Pancreas (tissue), 10 donors: ENCODE data around the gene BCL2. TPM values are rescaled to one million over a fixed set of nuclear protein-coding genes. Genes with fewer than 3 reads are reported as not detected.
"Not testable (repeated sequence)": the region's sequence is repeated elsewhere in the genome, so short reads cannot be mapped to it uniquely, and the experiment has no call there.

Experiments
- ATAC-seq, 4 donors: fragments of 200-7000 bp; cut with Tn5 transposase; one replicate each; pipeline versions ENCODE4 v1.8.0 to v1.9.1; 2020; ENCODE audit warnings: mild to moderate bottlenecking in 4 of 4, moderate library complexity in 4 of 4
- DNase-seq, 6 donors: peaks; one replicate each; pipeline ENCODE4 v3.0.0-alpha.2; 2020
- FAIRE-seq: peaks from 2 replicates; lab custom pipeline; 2012; peaks lifted over from hg19 to GRCh38; lab: Jason Lieb, UNC
- H3K27ac ChIP-seq, 4 donors: fragments of 200-600 bp; sonication (generic); 1 replicate in 3 of 4; 2 replicates in 1 of 4; pipeline versions ENCODE4 v1.5.0 to v1.8.0; 2020
- H3K27me3 ChIP-seq, 4 donors: fragments of 200-600 bp; one replicate each; pipeline ENCODE4 v1.8.0; 2021
- H3K36me3 ChIP-seq, 3 donors: fragments of 200-600 bp; sonication (generic) in 1 of 3; one replicate each; pipeline versions ENCODE4 v1.5.0 to v1.8.0; 2020 to 2021
- H3K4me1 ChIP-seq, 3 donors: fragments of 200-600 bp; one replicate each; pipeline ENCODE4 v1.8.0; 2021
- H3K4me3 ChIP-seq, 4 donors: fragments of 200-600 bp; sonication (generic) in 2 of 4; one replicate each; pipeline versions ENCODE4 v1.5.0 to v1.8.0; 2020 to 2021
- H3K9me3 ChIP-seq, 4 donors: fragments of 200-600 bp; one replicate each; pipeline ENCODE4 v1.8.0; 2021
- CTCF ChIP-seq, 4 donors: fragments of 200-600 bp; sonication (generic) in 3 of 4; IDR thresholded peaks; one replicate each; pipeline versions ENCODE4 v1.5.0 to v1.8.0; 2021; ENCODE audit warnings: antibody characterized with exemption in 4 of 4
- WGBS, 2 donors: extraction: QIAGEN DNeasy Blood & Tissue Kit; methylation state at CpG; one replicate each; pipeline ENCODE4 v1.1.7; 2013; 5-methylcytosine and 5-hydroxymethylcytosine counted together
- intact Hi-C, 3 donors: fragments of 100-400 bp; cut with DNase I; formaldehyde crosslinking; loops; one replicate each; pipeline versions ENCODE4 v1.11.1 to v1.14.2; 2022
- polyA plus RNA-seq, 2 donors: library from polyadenylated mRNA; stranded (reverse); fragments of 200-250 nt; gene quantifications; one replicate each; pipeline ENCODE4 v1.2.3, GENCODE V29; 2013
- total RNA-seq, 6 donors: library from RNA; stranded (reverse); fragmentation: NEBNext Ultra II Directional in 4 of 6; extraction: Animal tissue kit (Norgen Biotek cat#: 25700) in 4 of 6; gene quantifications; one replicate each; pipeline versions ENCODE4 v1.2.1 to v1.2.4, GENCODE V29; 2021 to 2023
- donor health status: healthy with polysubstance abuse.
- donor health status: DM: no; HTN: no; CAD: no; lungs with moderate emphysema.
- donor health status: DM: no; HTN: no; CAD: no.
- donor health status: control.
- donor health status: control.
- donor health status: Bipolar disorder and iron deficiency.
- donor health status: DM: yes; HTN: yes; CAD: no.
- donor health status: DM: no; HTN: no; CAD: no.
- donor health status: DM: no; HTN: no; CAD: no.
- donor health status: DM: yes; HTN: yes; CAD: no.

BCL2 gene
- total and polyA plus RNA-seq, 8 donors, result 1.9 to 9.0 (median 4.2) TPM

GRCh38 chr18:63195326-63196159 lies 124.0 kb downstream of the BCL2 start:
- intact Hi-C loops, result no loop called here
- WGBS, 2 donors, result 85 to 89% methylated on average over 4 of the region's 4 CpGs
- Histone ChIP-seq H3K36me3 (no peaks in the 10 kb centered on the region), H3K27me3 (no peaks in the 10 kb centered on the region), H3K9me3 (no peaks in the 10 kb centered on the region), H3K27ac (no peak overlapping the region), H3K4me1 (no peaks in the 10 kb centered on the region), H3K4me3 (no peak overlapping the region)
- no peak for FAIRE-seq
- TF ChIP-seq CTCF (IDR thresholded peaks at IDR 0.05), result no peak
- ATAC-seq, result no peak
- DNase-seq, result no peak

GRCh38 chr18:63192885-63193349 lies 126.7 kb downstream of the BCL2 start:
- DNase-seq, result no peak
- H3K4me3 ChIP-seq, result no peak overlapping the region
- no peak for FAIRE-seq
- H3K27ac ChIP-seq, result no peak overlapping the region
- no peaks in the 10 kb centered on the region for H3K9me3 ChIP-seq
- no peak for TF ChIP-seq CTCF (IDR thresholded peaks at IDR 0.05)
- intact Hi-C loops, result no loop called here
- 38 to 54% methylated on average over 3 of the region's 3 CpGs for WGBS, 2 donors
- peaks cover 0 to 3% (median 0%) of the 10 kb centered on the region in 3 donors for H3K4me1 ChIP-seq
- ATAC-seq, result peak in 1 of 4 donors; percentile 20
- no peaks in the 10 kb centered on the region for H3K27me3 ChIP-seq
- no peaks in the 10 kb centered on the region for H3K36me3 ChIP-seq

- Histone ChIP-seq H3K9me3 (no peaks in the 10 kb centered on the region), H3K27me3 (no peaks in the 10 kb centered on the region), H3K4me3 (no peak overlapping the region), H3K27ac (no peak overlapping the region), H3K36me3 (no peaks in the 10 kb centered on the region), H3K4me1 (peaks cover 0 to 9% (median 4%) of the 10 kb centered on the region in 3 donors)
- ATAC-seq (peak in 1 of 4 donors; percentile 12), FAIRE-seq (no peak), DNase-seq (no peak)
- TF ChIP-seq CTCF (IDR thresholded peaks at IDR 0.05), result no peak
- 80 to 91% methylated on average over 6 of the region's 6 CpGs for WGBS, 2 donors
- intact Hi-C loops, result no loop called here
These were observed 127.3 kb downstream of the BCL2 start for GRCh38 chr18:63192126-63192884.

GRCh38 chr18:63191413-63191812 lies 128.2 kb downstream of the BCL2 start:
- intact Hi-C loops, result no loop called here
- Histone ChIP-seq H3K36me3 (no peaks in the 10 kb centered on the region), H3K4me3 (no peak overlapping the region), H3K27me3 (no peaks in the 10 kb centered on the region), H3K9me3 (no peaks in the 10 kb centered on the region), H3K27ac (no peak overlapping the region), H3K4me1 (peaks cover 0 to 10% (median 10%) of the 10 kb centered on the region in 3 donors)
- TF ChIP-seq CTCF (IDR thresholded peaks at IDR 0.05), result no peak
- no peak for DNase-seq
- ATAC-seq, result no peak
- no peak for FAIRE-seq
- 85 to 90% methylated on average over 1 of the region's 1 CpG for WGBS, 2 donors

GRCh38 chr18:63190838-63191237 lies 128.7 kb downstream of the BCL2 start:
- FAIRE-seq, intact Hi-C loops, H3K4me3 ChIP-seq, H3K27ac ChIP-seq, ATAC-seq, H3K27me3 ChIP-seq, DNase-seq, H3K36me3 ChIP-seq, H3K9me3 ChIP-seq: not testable (repeated sequence)
- WGBS, 2 donors, result 85% methylated on average over 2 of the region's 2 CpGs
- H3K4me1 ChIP-seq, result peaks cover 0 to 10% (median 10%) of the 10 kb centered on the region in 3 donors
